ENCODE results near the gene MTAP.

Gene MTAP

GRCh38 chr9:21800931-21801682, 1.3 kb upstream of the MTAP start:
- peak overlapping the region; percentile 71 to 87 (median 81); a peak in 18 of 20 replicates for H3K4me3 ChIP-seq
- H3K27me3 ChIP-seq: no peaks in the 10 kb centered on the region
- H3K27ac ChIP-seq: peak overlapping the region in 1 of 11 experiments; percentile 93; a peak in 1 of 22 replicates
- H3K4me2 ChIP-seq: peak overlapping the region; percentile 84 to 97 (median 90)
- H3K36me3 ChIP-seq: peaks cover 0 to 23% (median 14%) of the 10 kb centered on the region in 11 experiments; a peak in 14 of 22 replicates
- no peaks in the 10 kb centered on the region for H3K9me3 ChIP-seq (replicated peaks in 1 of 11)
- peaks cover 27 to 34% (median 32%) of the 10 kb centered on the region in 10 experiments for H3K4me1 ChIP-seq
- TF ChIP-seq Cebpa-rat (IDR thresholded peaks at IDR 0.05): no peak
- H3K9ac ChIP-seq: peak overlapping the region in 7 of 11 experiments; percentile 86 to 94 (median 90); a peak in 10 of 22 replicates
- H4K20me1 ChIP-seq: peaks cover 0 to 19% (median 17%) of the 10 kb centered on the region in 11 experiments; a peak in 18 of 22 replicates

- Histone ChIP-seq H4K20me1 (peaks cover 0 to 27% (median 24%) of the 10 kb centered on the region in 11 experiments; a peak in 18 of 22 replicates), H3K27me3 (no peaks in the 10 kb centered on the region), H3K9me3 (replicated peaks in 1 of 11) (no peaks in the 10 kb centered on the region), H3K4me3 (peak overlapping the region; percentile 71 to 87 (median 81)), H3K27ac (peak overlapping the region; percentile 52 to 93 (median 91); a peak in 21 of 22 replicates), H3K9ac (peak overlapping the region; percentile 86 to 94 (median 90)), H3K4me2 (peak overlapping the region; percentile 84 to 97 (median 90)), H3K4me1 (peaks cover 35 to 42% (median 39%) of the 10 kb centered on the region in 10 experiments), H3K36me3 (peaks cover 0 to 30% (median 22%) of the 10 kb centered on the region in 11 experiments; a peak in 15 of 22 replicates)
- no peak for TF ChIP-seq Cebpa-rat (IDR thresholded peaks at IDR 0.05)
Measured at GRCh38 chr9:21801683-21802417, 586 bp upstream of the MTAP start.

DNA sequence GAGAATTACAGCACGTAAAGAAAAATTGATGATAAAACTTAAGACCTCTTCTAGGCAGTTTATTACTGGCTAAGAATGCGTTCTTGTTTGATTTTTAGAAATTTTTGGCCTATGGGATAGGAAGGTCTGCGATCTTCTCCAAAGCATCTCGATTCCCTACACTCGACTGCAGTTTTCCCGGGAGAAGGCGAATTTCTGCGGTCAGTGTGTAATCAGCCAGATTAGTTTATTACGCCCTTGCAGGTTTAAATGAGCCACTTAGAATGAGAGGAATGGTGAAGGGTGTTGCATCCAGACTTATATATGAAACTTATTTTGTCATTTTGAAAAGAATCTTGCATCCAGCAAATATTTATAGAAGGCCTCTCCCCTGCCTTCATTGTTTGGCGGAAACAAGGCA, 1.2 kb downstream of the MTAP start:
- H3K9ac ChIP-seq: peak overlapping the region; percentile 86 to 94 (median 90)

DNA sequence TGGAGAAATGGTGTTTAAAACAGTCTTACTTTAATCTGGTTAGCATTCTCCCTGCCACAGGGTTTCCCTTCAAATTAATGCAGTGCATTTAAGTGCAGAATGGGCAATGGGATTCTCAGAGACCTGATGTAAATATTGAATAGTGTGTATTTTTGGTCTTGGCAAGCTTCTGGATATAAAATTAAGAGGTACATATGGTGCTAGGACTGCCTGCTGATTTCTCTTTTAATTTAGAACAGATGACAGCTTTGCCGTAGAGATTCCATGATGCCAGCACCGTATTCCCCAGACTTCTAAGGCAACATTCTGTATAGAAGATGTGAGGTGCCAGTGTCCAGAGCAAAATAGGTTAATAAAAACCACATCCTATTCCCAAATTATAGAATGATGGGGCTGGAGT, 1.9 kb downstream of the MTAP start:
- H3K27ac ChIP-seq: peak overlapping the region in 10 of 11 experiments; percentile 88 to 93 (median 91); a peak in 15 of 22 replicates
- peak overlapping the region; percentile 71 to 87 (median 81) for H3K4me3 ChIP-seq
- peaks cover 51 to 64% (median 60%) of the 10 kb centered on the region in 10 experiments for H3K4me1 ChIP-seq
- peaks cover 0 to 52% (median 49%) of the 10 kb centered on the region in 11 experiments; a peak in 19 of 22 replicates for H4K20me1 ChIP-seq
- peaks cover 10 to 55% (median 44%) of the 10 kb centered on the region in 11 experiments for H3K36me3 ChIP-seq
- peak overlapping the region; percentile 86 to 94 (median 90); a peak in 21 of 22 replicates for H3K9ac ChIP-seq
- no peak for TF ChIP-seq Cebpa-rat (IDR thresholded peaks at IDR 0.05)
- no peaks in the 10 kb centered on the region for H3K9me3 ChIP-seq (replicated peaks in 1 of 11)
- peak overlapping the region; percentile 84 to 97 (median 90) for H3K4me2 ChIP-seq
- no peaks in the 10 kb centered on the region for H3K27me3 ChIP-seq

More for the DNA sequence above, 1.2 kb downstream of the MTAP start:
- H3K27ac ChIP-seq: peak overlapping the region; percentile 86 to 93 (median 91)
- H3K27me3 ChIP-seq: no peaks in the 10 kb centered on the region
- H4K20me1 ChIP-seq: peaks cover 0 to 45% (median 42%) of the 10 kb centered on the region in 11 experiments; a peak in 19 of 22 replicates
- no peaks in the 10 kb centered on the region for H3K9me3 ChIP-seq (replicated peaks in 1 of 11)
- peak overlapping the region; percentile 84 to 97 (median 90) for H3K4me2 ChIP-seq
- H3K4me3 ChIP-seq: peak overlapping the region; percentile 71 to 87 (median 81)
- H3K4me1 ChIP-seq: peaks cover 51 to 59% (median 57%) of the 10 kb centered on the region in 10 experiments
- H3K36me3 ChIP-seq: peaks cover 4 to 48% (median 37%) of the 10 kb centered on the region in 11 experiments
- no peak for TF ChIP-seq Cebpa-rat (IDR thresholded peaks at IDR 0.05)

- H3K4me2 ChIP-seq: peak overlapping the region; percentile 84 to 97 (median 90)
- H3K9ac ChIP-seq: peak overlapping the region; percentile 86 to 94 (median 90); a peak in 15 of 22 replicates
- no peaks in the 10 kb centered on the region for H3K9me3 ChIP-seq (replicated peaks in 1 of 11)
- peaks cover 54 to 68% (median 61%) of the 10 kb centered on the region in 10 experiments for H3K4me1 ChIP-seq
- TF ChIP-seq Cebpa-rat (IDR thresholded peaks at IDR 0.05): no peak
- H4K20me1 ChIP-seq: peaks cover 0 to 56% (median 54%) of the 10 kb centered on the region in 11 experiments; a peak in 20 of 22 replicates
- peak overlapping the region in 2 of 11 experiments; percentile 89 to 92; a peak in 2 of 22 replicates for H3K27ac ChIP-seq
- peaks cover 13 to 59% (median 48%) of the 10 kb centered on the region in 11 experiments for H3K36me3 ChIP-seq
- H3K27me3 ChIP-seq: no peaks in the 10 kb centered on the region
- H3K4me3 ChIP-seq: peak overlapping the region; percentile 71 to 87 (median 81); a peak in 16 of 20 replicates
Measured at GRCh38 chr9:21804791-21805190, 2.4 kb downstream of the MTAP start.

DNA sequence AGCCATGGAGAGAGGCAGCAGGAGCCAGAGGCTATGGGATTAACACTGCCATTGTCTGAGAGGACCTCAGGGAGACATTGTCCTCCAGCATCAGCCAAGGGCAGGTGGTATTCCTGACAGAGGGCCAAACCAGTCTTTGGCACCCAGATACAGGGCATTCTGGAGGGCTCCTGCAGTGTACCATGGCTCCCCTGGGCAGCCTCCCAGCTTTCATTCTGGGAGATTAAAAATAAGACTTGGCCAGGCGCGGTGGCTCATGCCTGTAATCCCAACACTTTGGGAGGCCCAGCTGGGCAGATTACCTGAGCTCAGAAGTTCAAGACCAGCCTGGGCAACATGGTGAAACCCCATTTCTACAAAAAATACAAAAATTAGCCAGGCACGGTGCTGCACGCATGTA, 4.2 kb downstream of the MTAP start:
- Histone ChIP-seq H3K9ac (0 out of 22 replicates have a peak overlapping the region, but pooled peaks of 1 of the 11 experiments have one; percentile 13), H3K4me1 (peaks cover 56 to 78% (median 67%) of the 10 kb centered on the region in 10 experiments), H3K4me3 (0 out of 20 replicates have a peak overlapping the region, but pooled peaks of 1 of the 10 experiments have one; percentile 4), H3K27ac (no peak overlapping the region), H4K20me1 (peaks cover 0 to 75% (median 72%) of the 10 kb centered on the region in 11 experiments; a peak in 20 of 22 replicates), H3K9me3 (replicated peaks in 1 of 11) (no peaks in the 10 kb centered on the region), H3K36me3 (peaks cover 31 to 78% (median 67%) of the 10 kb centered on the region in 11 experiments), H3K27me3 (no peaks in the 10 kb centered on the region), H3K4me2 (peak overlapping the region; percentile 84 to 97 (median 90))
- TF ChIP-seq Cebpa-rat (IDR thresholded peaks at IDR 0.05): no peak

DNA sequence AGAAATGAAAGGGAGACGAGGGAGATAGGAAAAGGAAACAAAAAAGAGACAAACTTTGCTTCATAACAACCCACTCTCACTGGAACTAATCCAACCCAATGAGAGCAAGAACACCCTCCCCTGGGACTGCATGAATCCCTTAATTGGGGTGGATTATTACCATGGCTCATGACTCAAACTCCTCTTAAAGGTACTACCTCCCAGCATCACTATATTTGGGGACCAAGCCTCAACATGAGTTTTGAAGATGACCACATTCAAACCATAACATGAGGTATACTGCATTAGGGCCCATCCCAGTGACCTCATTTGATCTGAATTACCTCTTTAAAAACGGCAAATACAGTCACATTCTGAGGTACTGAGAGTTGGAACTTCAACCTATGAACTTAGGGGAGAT, 8.0 kb downstream of the MTAP start:
- peaks cover 38 to 99% (median 80%) of the 10 kb centered on the region in 11 experiments for H3K36me3 ChIP-seq
- no peak overlapping the region for H3K4me2 ChIP-seq

GRCh38 chr9:21810881-21811280, 8.4 kb downstream of the MTAP start:
- H3K36me3 ChIP-seq: peaks cover 43 to 99% (median 80%) of the 10 kb centered on the region in 11 experiments
- no peak overlapping the region for H3K4me3 ChIP-seq
- H3K27me3 ChIP-seq: no peaks in the 10 kb centered on the region
- H3K9ac ChIP-seq: peak overlapping the region in 4 of 11 experiments; percentile 4 to 36 (median 34); a peak in 4 of 22 replicates
- H3K4me2 ChIP-seq: no peak overlapping the region
- peaks cover 0 to 100% (median 86%) of the 10 kb centered on the region in 11 experiments; a peak in 20 of 22 replicates for H4K20me1 ChIP-seq
- peaks cover 0 to 4% (median 0%) of the 10 kb centered on the region in 11 experiments; a peak in 5 of 22 replicates for H3K9me3 ChIP-seq (replicated peaks in 1 of 11)
- TF ChIP-seq Cebpa-rat (IDR thresholded peaks at IDR 0.05): no peak
- peaks cover 55 to 94% (median 69%) of the 10 kb centered on the region in 10 experiments for H3K4me1 ChIP-seq
- H3K27ac ChIP-seq: 0 out of 22 replicates have a peak overlapping the region, but pooled peaks of 2 of the 11 experiments have one; percentile 3

More for the DNA sequence above, 8.0 kb downstream of the MTAP start:
- no peak for TF ChIP-seq Cebpa-rat (IDR thresholded peaks at IDR 0.05)
- Histone ChIP-seq H3K27ac (0 out of 22 replicates have a peak overlapping the region, but pooled peaks of 1 of the 11 experiments have one; percentile 3), H4K20me1 (peaks cover 0 to 100% (median 90%) of the 10 kb centered on the region in 11 experiments; a peak in 20 of 22 replicates), H3K9me3 (replicated peaks in 1 of 11) (no peaks in the 10 kb centered on the region), H3K4me3 (no peak overlapping the region), H3K27me3 (no peaks in the 10 kb centered on the region), H3K9ac (peak overlapping the region in 3 of 11 experiments; percentile 10 to 36 (median 36); a peak in 6 of 22 replicates), H3K4me1 (peaks cover 60 to 94% (median 72%) of the 10 kb centered on the region in 10 experiments)

Measured in BLaER1 treated with 17β-estradiol and CSF1 and Interleukin-3, amounts not matched to agents 10 nM and 100 nM (cell line).